GM23248 (cell line): ENCODE data around the gene POLN. TPM values are rescaled to one million over a fixed set of nuclear protein-coding genes. Genes with fewer than 3 reads are reported as not detected.

ENCODE experiments used
- DNase-seq: peaks from one replicate; pipeline ENCODE4 v3.0.0-alpha.2; 2015
- H2AFZ ChIP-seq: fragments of 200-600 bp; sonication (generic); 2 replicates; pipeline ENCODE4 v1.6.1; 2016; ENCODE audit warnings: antibody characterized with exemption
- H3F3A ChIP-seq: fragments of 200-600 bp; sonication (generic); 2 replicates; pipeline ENCODE4 v1.6.1; 2016; ENCODE audit warnings: mild to moderate bottlenecking, antibody characterized with exemption, mixed run types; ENCODE audit not compliant: insufficient read depth
- H3K27ac ChIP-seq: fragments of 200-600 bp; sonication (generic); 2 replicates; pipeline ENCODE4 v1.5.1; 2016; ENCODE audit warnings: mild to moderate bottlenecking
- H3K27me3 ChIP-seq: fragments of 200-600 bp; sonication (generic); replicated peaks from 2 replicates; pipeline ENCODE4 v1.6.1; 2016; ENCODE audit warnings: mild to moderate bottlenecking; ENCODE audit not compliant: insufficient read depth
- H3K36me3 ChIP-seq: fragments of 200-600 bp; sonication (generic); 2 replicates; pipeline ENCODE4 v1.6.1; 2016; ENCODE audit warnings: low read depth, mild to moderate bottlenecking
- H3K4me1 ChIP-seq: fragments of 200-600 bp; sonication (generic); 2 replicates; pipeline ENCODE4 v1.6.1; 2016; ENCODE audit warnings: mild to moderate bottlenecking; ENCODE audit not compliant: insufficient read depth
- H3K4me2 ChIP-seq: fragments of 200-600 bp; sonication (generic); one replicate; pipeline ENCODE4 v1.6.1; 2016; ENCODE audit warnings: mild to moderate bottlenecking; ENCODE audit not compliant: unreplicated experiment
- H3K4me3 ChIP-seq: fragments of 200-600 bp; sonication (generic); 2 replicates; pipeline ENCODE4 v1.5.1; 2016; ENCODE audit warnings: mild to moderate bottlenecking
- H3K79me2 ChIP-seq: fragments of 200-600 bp; sonication (generic); 2 replicates; pipeline ENCODE4 v1.6.1; 2016; ENCODE audit warnings: mild to moderate bottlenecking; ENCODE audit not compliant: insufficient read depth
- H3K9ac ChIP-seq: fragments of 200-600 bp; sonication (generic); 2 replicates; pipeline ENCODE4 v1.6.1; 2016; ENCODE audit warnings: mild to moderate bottlenecking
- H3K9me2 ChIP-seq: fragments of 200-600 bp; sonication (generic); 2 replicates; pipeline ENCODE4 v1.6.1; 2016; ENCODE audit warnings: mixed run types, mild to moderate bottlenecking, moderate library complexity; ENCODE audit not compliant: insufficient read depth
- H3K9me3 ChIP-seq: fragments of 200-600 bp; sonication (generic); one replicate; pipeline ENCODE4 v1.6.1; 2017; ENCODE audit warnings: low read depth
- H4K20me1 ChIP-seq: fragments of 200-600 bp; sonication (generic); 2 replicates; pipeline ENCODE4 v1.6.0; 2016; ENCODE audit not compliant: insufficient read depth
- EZH2 ChIP-seq: fragments of 200-600 bp; sonication (generic); IDR thresholded peaks from 2 replicates; pipeline ENCODE4 v1.6.1; 2018; ENCODE audit warnings: antibody characterized with exemption, mild to moderate bottlenecking; ENCODE audit not compliant: insufficient read depth, poor library complexity, severe bottlenecking
- EZH2phosphoT487 ChIP-seq: fragments of 200-600 bp; sonication (generic); IDR thresholded peaks from 2 replicates; pipeline ENCODE4 v1.6.1; 2018; ENCODE audit warnings: antibody characterized with exemption, moderate library complexity, mild to moderate bottlenecking, low read depth; ENCODE audit not compliant: insufficient read depth
- WGBS, 2 experiments: methylation state at CpG; one replicate each; pipeline ENCODE4 v1.1.6; 2015 to 2017; ENCODE audit warnings: low lambda C conversion rate in 2 of 2, low coverage in 1 of 2; ENCODE audit errors: missing lambda C conversion rate in 2 of 2; 5-methylcytosine and 5-hydroxymethylcytosine counted together
- in situ Hi-C: fragments of 300-500 bp; cut with MboI; formaldehyde crosslinking; loops from 2 replicates; pipeline ENCODE4 v1.15.0; 2020
- polyA plus RNA-seq: library from polyadenylated mRNA; unstranded; fragments of >200 nt; fragmentation: Nextera tagmentation; extraction: Ambion mirVana; gene quantifications from 2 replicates; pipeline ENCODE4 v1.2.1, GENCODE V29; 2016
- total RNA-seq: library from RNA; depleted of rRNA; stranded (reverse); fragments of >200 nt; shearing (Covaris generic); gene quantifications from 2 replicates; pipeline ENCODE4 v1.2.3, GENCODE V29; 2014

Gene POLN
- total and polyA plus RNA-seq, 2 experiments from 2014 or later: 1.6 to 3.9 TPM

DNA sequence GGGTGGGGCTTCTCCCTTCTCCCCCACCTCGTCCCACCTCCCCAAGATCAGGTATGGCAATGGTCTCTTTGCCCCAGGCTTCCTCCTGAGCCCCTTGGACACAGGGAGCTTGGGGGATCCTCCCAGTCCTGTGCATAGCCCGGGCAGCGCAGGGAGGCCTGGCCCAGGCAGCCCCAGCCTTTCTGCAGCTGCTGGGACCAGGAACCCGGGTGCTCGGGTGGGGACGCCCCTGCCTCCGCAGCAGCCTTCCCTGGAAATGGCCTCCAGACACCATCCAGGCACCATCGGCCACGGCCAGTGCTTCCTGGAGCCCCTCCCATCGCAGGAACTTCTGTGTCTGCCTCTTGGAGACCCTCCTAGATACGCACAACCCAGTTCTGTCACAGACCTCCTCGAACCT lies 25.9 kb upstream of the POLN start:
- H3F3A ChIP-seq: peaks cover 6% of the 10 kb centered on the region; the same call in 1 of the 2 replicates
- no peaks in the 10 kb centered on the region for H3K79me2 ChIP-seq
- H3K36me3 ChIP-seq: no peaks in the 10 kb centered on the region
- no peak overlapping the region for H3K4me2 ChIP-seq
- no peak overlapping the region for H2AFZ ChIP-seq
- H3K9ac ChIP-seq: no peak overlapping the region
- H3K4me1 ChIP-seq: 0 out of 2 replicates have a peak, but pooled peaks cover 8% of the 10 kb centered on the region
- no peak overlapping the region for H3K4me3 ChIP-seq
- no peak overlapping the region for H3K27ac ChIP-seq
- H3K9me2 ChIP-seq: no peaks in the 10 kb centered on the region
- H3K27me3 ChIP-seq: no peaks in the 10 kb centered on the region
- in situ Hi-C loops: no loop called here
- TF ChIP-seq EZH2phosphoT487 (no peak), EZH2 (no peak)
- DNase-seq: no peak
- H3K9me3 ChIP-seq: no peaks in the 10 kb centered on the region
- no peaks in the 10 kb centered on the region for H4K20me1 ChIP-seq
- 80 to 84% methylated on average over 12 of the region's 12 CpGs for WGBS, 2 experiments

DNA sequence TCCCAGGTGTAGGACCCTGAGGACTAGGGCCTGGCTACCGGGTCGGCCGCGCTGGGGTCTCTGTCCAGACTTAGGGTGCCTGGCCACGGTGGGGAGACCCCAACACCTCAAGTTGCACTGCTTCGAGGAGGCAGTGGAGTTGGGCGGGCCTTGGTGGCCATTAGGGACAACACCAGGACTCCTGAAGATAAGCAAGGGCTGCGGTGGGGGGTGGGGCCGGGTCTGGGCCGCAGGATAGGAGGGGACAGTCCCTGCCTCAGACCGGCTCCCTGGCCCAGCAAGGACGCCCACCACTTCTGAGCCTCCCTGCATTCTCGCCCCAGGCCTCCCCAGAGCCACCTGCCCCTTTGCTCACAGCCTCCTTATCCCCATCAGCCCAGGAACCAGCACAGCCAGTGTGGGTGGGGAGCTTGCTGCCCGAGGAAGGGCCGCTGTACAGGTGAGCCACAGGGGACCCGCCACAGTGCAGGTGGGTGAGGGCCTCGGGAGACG lies 25.4 kb upstream of the POLN start:
- TF ChIP-seq EZH2phosphoT487: no peak
- no peak for TF ChIP-seq EZH2
- H3K9me3 ChIP-seq: no peaks in the 10 kb centered on the region
- H4K20me1 ChIP-seq: no peaks in the 10 kb centered on the region
- no peak overlapping the region for H2AFZ ChIP-seq
- H3K4me2 ChIP-seq: no peak overlapping the region
- no peak overlapping the region for H3K27ac ChIP-seq
- no peaks in the 10 kb centered on the region for H3K36me3 ChIP-seq
- no peak overlapping the region for H3K9ac ChIP-seq
- peaks cover 6% of the 10 kb centered on the region; the same call in 1 of the 2 replicates for H3F3A ChIP-seq
- 92 to 93% methylated on average over 13 to 18 of the region's 18 CpGs for whole genome bisulfite sequencing, 2 experiments
- H3K27me3 ChIP-seq: no peaks in the 10 kb centered on the region
- H3K4me3 ChIP-seq: no peak overlapping the region
- DNase-seq: no peak
- no peaks in the 10 kb centered on the region for H3K9me2 ChIP-seq
- H3K79me2 ChIP-seq: no peaks in the 10 kb centered on the region
- 0 out of 2 replicates have a peak, but pooled peaks cover 8% of the 10 kb centered on the region for H3K4me1 ChIP-seq
- in situ Hi-C loops: no loop called here

DNA sequence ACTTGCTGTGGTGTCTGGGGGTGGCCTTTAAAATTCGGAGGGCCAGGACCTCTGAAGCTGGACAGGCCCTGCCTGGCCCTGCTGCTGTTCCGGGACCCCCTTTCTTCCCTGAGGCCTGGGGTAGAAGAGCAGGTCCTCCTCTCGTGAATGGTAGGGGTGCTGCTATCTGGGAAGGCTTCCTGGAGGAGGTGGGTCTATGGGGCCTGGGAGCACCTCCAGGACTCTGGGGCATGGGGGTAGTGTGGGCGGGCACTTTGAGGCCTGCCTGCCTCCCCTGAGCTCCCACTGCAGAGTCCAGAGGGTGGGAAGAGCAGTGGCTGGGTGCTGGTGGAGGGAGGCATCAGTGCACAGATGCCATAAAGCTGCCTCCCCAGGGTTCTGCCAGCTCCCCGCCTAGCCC lies 24.9 kb upstream of the POLN start:
- in situ Hi-C loops: no loop called here
- WGBS, 2 experiments: 76 to 82% methylated on average over 5 of the region's 5 CpGs
- Histone ChIP-seq H3K4me2 (no peak overlapping the region), H3F3A (peaks cover 6% of the 10 kb centered on the region; the same call in 1 of the 2 replicates), H3K4me1 (0 out of 2 replicates have a peak, but pooled peaks cover 8% of the 10 kb centered on the region), H4K20me1 (no peaks in the 10 kb centered on the region), H3K79me2 (no peaks in the 10 kb centered on the region), H3K4me3 (no peak overlapping the region), H3K9me3 (no peaks in the 10 kb centered on the region), H3K9me2 (no peaks in the 10 kb centered on the region), H3K27me3 (no peaks in the 10 kb centered on the region), H2AFZ (no peak overlapping the region), H3K9ac (0 out of 2 replicates have a peak overlapping the region, but pooled peaks have one; percentile 51), H3K36me3 (no peaks in the 10 kb centered on the region), H3K27ac (no peak overlapping the region)
- DNase-seq: no peak
- TF ChIP-seq EZH2phosphoT487: no peak

DNA sequence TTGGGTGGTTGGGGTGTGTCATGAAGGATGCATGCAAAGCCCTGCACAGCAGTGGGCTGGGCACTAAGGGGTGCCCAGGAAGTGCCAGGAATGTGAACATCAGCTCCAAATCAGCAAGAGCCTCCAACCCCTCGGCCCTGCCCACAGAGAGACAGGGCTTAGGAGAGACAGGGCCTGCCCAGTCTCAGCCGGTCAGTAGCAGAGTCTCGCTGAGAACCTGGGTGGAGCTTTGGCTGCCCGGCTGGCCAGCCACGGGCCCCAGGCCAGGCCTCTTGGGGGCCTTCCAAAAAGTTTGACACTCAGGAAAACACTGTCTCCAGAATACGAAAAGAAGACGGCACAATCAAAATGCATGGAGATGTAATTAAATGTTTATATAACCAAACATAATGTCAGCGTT lies 24.3 kb upstream of the POLN start:
- Histone ChIP-seq H3K27me3 (no peaks in the 10 kb centered on the region), H3K9me2 (no peaks in the 10 kb centered on the region), H2AFZ (peak overlapping the region; percentile 48; the same call in 1 of the 2 replicates), H3K4me3 (no peak overlapping the region), H3K36me3 (no peaks in the 10 kb centered on the region), H4K20me1 (no peaks in the 10 kb centered on the region), H3K4me2 (peak overlapping the region; percentile 20), H3K79me2 (peaks cover under 1% of the 10 kb centered on the region), H3K9me3 (no peaks in the 10 kb centered on the region), H3K9ac (peak overlapping the region; percentile 51), H3K4me1 (0 out of 2 replicates have a peak, but pooled peaks cover 8% of the 10 kb centered on the region), H3K27ac (peak overlapping the region; percentile 54), H3F3A (peaks cover 6% of the 10 kb centered on the region; the same call in 1 of the 2 replicates)
- DNase-seq: peak; percentile 72
- TF ChIP-seq EZH2 (no peak), EZH2phosphoT487 (no peak)
- 16 to 18% methylated on average over 8 of the region's 8 CpGs for WGBS, 2 experiments
- in situ Hi-C loops: no loop called here
